ENCODE results near the gene PAFAH1B1. TPM values are rescaled to one million over a fixed set of nuclear protein-coding genes. Genes with fewer than 3 reads are reported as not detected.
A peak's percentile ranks its signal among the peaks of the same experiment; 100 is the strongest.
"Not testable (repeated sequence)": the region's sequence is repeated elsewhere in the genome, so short reads cannot be mapped to it uniquely, and the experiment has no call there.

Gene PAFAH1B1
- total RNA-seq, 4 donors from 2014 or later, result 24.1 to 145 (median 98.8) TPM

DNA sequence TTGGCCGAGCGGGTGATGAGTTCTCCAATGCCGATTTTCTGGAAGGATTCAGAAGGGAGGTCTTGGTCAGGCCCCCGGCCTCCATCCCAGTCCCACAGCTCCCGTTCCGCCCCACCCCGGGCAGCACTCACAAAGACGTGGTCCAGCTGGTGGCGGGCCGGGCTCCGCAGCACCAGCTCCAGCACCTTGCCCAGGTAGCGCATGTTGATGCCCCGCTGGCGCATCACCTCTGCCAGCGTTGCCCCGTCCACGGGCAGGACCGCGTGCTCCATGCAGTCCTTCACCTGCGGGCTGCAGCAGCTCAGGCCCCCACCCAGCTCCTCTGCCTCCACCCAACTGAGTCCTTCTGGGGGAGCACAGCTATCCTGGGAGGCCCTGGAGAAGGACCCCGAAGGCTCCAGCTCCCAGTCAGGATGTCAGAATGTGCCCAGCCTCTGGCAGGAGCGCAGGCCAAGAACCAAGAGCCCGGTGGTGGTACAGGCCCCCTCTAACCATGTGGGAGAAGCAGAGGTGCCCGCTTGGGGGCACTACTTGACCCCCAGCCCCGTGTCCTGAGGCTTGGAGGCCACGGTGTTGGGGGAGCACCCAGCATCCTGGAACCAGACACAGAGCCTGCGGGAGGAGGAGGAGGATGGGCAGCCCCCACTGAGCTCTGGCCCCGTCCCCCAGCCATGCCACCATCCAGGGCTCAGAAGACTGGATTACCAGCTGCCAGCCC, 101.9 kb downstream of the PAFAH1B1 start:
- Histone ChIP-seq H3K4me1 (no peaks in the 10 kb centered on the region), H3K27me3 (no peaks in the 10 kb centered on the region), H3K27ac (no peak overlapping the region), H3K36me3 (peaks cover 0 to 78% (median 18%) of the 10 kb centered on the region in 4 donors), H3K4me3 (no peak overlapping the region), H3K9me3 (no peaks in the 10 kb centered on the region)
- peak; percentile 5 for DNase-seq
- intact Hi-C loops (cut with DNase I; ENCODE audit: low total_unique reads) (no loop called here), in situ Hi-C loops (cut with MboI; ENCODE audit: low pct_ligation_motif_present in 1 of 4, low pct_unique_long_range_greater_than_20kb in 1 of 4, low sequenced_read_pairs in 3 of 4) (no loop called here)
- 90% methylated on average over 26 of the region's 28 CpGs; no CpG with 5 or more reads in 1 of the 2 donors for WGBS, 2 donors (ENCODE audit: low coverage in 1 of 2)
- TF ChIP-seq EP300 (IDR thresholded peaks at IDR 0.05; ENCODE audit: low read depth) (no peak), POLR2A (IDR thresholded peaks at IDR 0.05) (no peak), POLR2AphosphoS5 (IDR thresholded peaks at IDR 0.05) (no peak), CTCF (IDR thresholded peaks at IDR 0.05) (no peak)

- WGBS, 2 donors (ENCODE audit: low coverage in 1 of 2), result 92% methylated on average over 35 of the region's 36 CpGs; no CpG with 5 or more reads in 1 of the 2 donors
These were observed 102.7 kb downstream of the PAFAH1B1 start for GRCh38 chr17:2695961-2696760.

DNA sequence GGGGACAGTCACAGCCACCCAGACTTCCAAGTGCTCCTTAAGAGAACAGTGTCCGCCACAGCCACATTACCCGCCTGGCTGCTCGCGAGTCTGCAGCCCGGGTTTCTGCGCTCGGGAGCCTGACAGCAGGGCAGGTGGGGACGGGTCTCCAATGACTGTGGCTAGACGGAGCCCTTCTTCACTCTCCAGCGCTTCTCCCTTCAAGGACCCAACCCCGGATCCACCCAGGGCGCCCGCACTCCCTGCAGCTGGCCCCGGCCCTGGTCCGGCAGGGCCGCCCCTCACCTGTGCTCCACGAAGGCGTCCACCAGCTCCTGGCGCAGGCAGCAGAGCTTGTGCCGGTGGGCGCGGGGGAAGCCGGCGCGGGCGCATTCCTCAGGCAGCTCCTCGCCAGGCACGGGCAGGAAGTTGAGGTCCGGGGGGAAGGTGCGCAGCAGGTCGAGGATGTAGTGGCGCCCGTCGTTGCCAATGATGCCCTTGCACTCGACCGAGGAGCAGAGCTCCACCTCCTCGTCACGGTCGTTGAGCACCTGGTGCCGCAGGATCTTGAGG, 104.2 kb downstream of the PAFAH1B1 start:
- intact Hi-C loops (cut with DNase I; ENCODE audit: low total_unique reads) (no loop called here), in situ Hi-C loops (cut with MboI; ENCODE audit: low pct_ligation_motif_present in 1 of 4, low pct_unique_long_range_greater_than_20kb in 1 of 4, low sequenced_read_pairs in 3 of 4) (no loop called here)
- H3K4me3 ChIP-seq, result no peak overlapping the region
- H3K4me1 ChIP-seq, result no peaks in the 10 kb centered on the region
- H3K27me3 ChIP-seq, result no peaks in the 10 kb centered on the region
- H3K27ac ChIP-seq, result no peak overlapping the region
- no peak for TF ChIP-seq EP300 (IDR thresholded peaks at IDR 0.05; ENCODE audit: low read depth)
- no peak for TF ChIP-seq POLR2AphosphoS5 (IDR thresholded peaks at IDR 0.05)
- no peak for TF ChIP-seq CTCF (IDR thresholded peaks at IDR 0.05)
- TF ChIP-seq POLR2A (IDR thresholded peaks at IDR 0.05), result no peak
- DNase-seq, result peak; percentile 7
- 96% methylated on average over 40 of the region's 40 CpGs; no CpG with 5 or more reads in 1 of the 2 donors for WGBS, 2 donors (ENCODE audit: low coverage in 1 of 2)
- H3K9me3 ChIP-seq, result no peaks in the 10 kb centered on the region
- H3K36me3 ChIP-seq, result peaks cover 0 to 74% (median 21%) of the 10 kb centered on the region in 4 donors

More at GRCh38 chr17:2695961-2696760, 102.7 kb downstream of the PAFAH1B1 start:
- peak; percentile 3 for DNase-seq
- intact Hi-C loops (cut with DNase I; ENCODE audit: low total_unique reads), result no loop called here
- no peaks in the 10 kb centered on the region for H3K9me3 ChIP-seq
- no peaks in the 10 kb centered on the region for H3K27me3 ChIP-seq
- H3K4me1 ChIP-seq, result no peaks in the 10 kb centered on the region
- in situ Hi-C loops (cut with MboI; ENCODE audit: low pct_ligation_motif_present in 1 of 4, low pct_unique_long_range_greater_than_20kb in 1 of 4, low sequenced_read_pairs in 3 of 4), result no loop called here
- H3K27ac ChIP-seq, result no peak overlapping the region
- TF ChIP-seq POLR2A (IDR thresholded peaks at IDR 0.05) (no peak), POLR2AphosphoS5 (IDR thresholded peaks at IDR 0.05) (no peak), EP300 (IDR thresholded peaks at IDR 0.05; ENCODE audit: low read depth) (no peak), CTCF (IDR thresholded peaks at IDR 0.05) (no peak)
- H3K36me3 ChIP-seq, result peaks cover 0 to 81% (median 21%) of the 10 kb centered on the region in 4 donors
- no peak overlapping the region for H3K4me3 ChIP-seq

DNA sequence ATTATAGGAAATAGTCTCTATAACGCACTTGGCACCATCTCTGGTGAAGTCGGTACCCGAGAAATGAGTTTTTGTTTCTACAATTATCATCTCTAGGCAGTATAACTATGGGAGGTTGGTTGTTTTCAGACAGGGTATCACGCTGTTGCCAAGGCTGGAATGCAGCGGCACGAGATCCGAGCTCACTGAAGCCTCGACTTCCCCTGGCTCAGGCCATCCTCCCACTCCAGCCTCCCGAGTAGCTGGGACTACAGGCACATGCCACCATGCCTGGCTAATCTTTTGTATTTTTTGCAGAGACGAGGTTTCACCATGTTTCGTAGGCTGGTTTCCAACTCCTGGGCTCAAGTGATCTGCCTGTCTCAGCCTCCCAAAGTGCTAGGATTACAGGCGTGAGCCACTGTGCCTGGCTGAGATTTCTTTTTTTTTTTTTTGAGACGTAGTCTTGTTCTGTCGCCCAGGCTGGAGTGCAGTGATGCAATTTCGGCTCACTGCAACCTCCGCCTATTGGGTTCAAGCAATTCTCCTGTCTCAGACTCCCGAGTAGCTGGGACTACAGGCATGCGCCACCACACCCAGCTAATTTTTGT, 105.9 kb downstream of the PAFAH1B1 start:
- H3K4me1 ChIP-seq; H3K27ac ChIP-seq; intact Hi-C loops (cut with DNase I; ENCODE audit: low total_unique reads); H3K27me3 ChIP-seq; H3K9me3 ChIP-seq; in situ Hi-C loops (cut with MboI; ENCODE audit: low pct_ligation_motif_present in 1 of 4, low pct_unique_long_range_greater_than_20kb in 1 of 4, low sequenced_read_pairs in 3 of 4); H3K4me3 ChIP-seq; DNase-seq: not testable (repeated sequence)
- peaks cover 0 to 77% (median 17%) of the 10 kb centered on the region in 4 donors for H3K36me3 ChIP-seq
- 86% methylated on average over 18 of the region's 18 CpGs; no CpG with 5 or more reads in 1 of the 2 donors for WGBS, 2 donors (ENCODE audit: low coverage in 1 of 2)

Measured in transverse colon (tissue), 4 donors.